Putamen (tissue), 1 donor: Measurements from ENCODE around the gene PEX11B.

ENCODE experiments used
- DNase-seq: peaks from one replicate; pipeline ENCODE4 v3.0.0-alpha.2; 2016; ENCODE audit warnings: low spot score

Gene PEX11B

GRCh38 chr1:145918144-145918991 lies at the start of gene PEX11B:
Gene PEX11B, minus strand, starts transcription at chr1:145918717. Its CDS starts 29 bp downstream, at chr1:145918688.
- DNase-seq, result peak; percentile 89

- DNase-seq, result no peak
Observed at GRCh38 chr1:145967288-145967687, 48.8 kb upstream of the PEX11B start.

- DNase-seq, result no peak
Observed at GRCh38 chr1:145965119-145965744, 46.7 kb upstream of the PEX11B start.

- DNase-seq, result peak; percentile 98
Observed at GRCh38 chr1:145964328-145965118, 46.0 kb upstream of the PEX11B start, which contains the start of the genes ANKRD34A and POLR3GL. Gene ANKRD34A, minus strand, starts transcription at chr1:145964575. Its CDS starts 2,816 bp downstream, at chr1:145961759. Gene POLR3GL, plus strand, starts transcription at chr1:145964690. Its CDS starts 10,176 bp downstream, at chr1:145974866.

- no peak for DNase-seq
Observed at GRCh38 chr1:145963265-145964019, 44.9 kb upstream of the PEX11B start.

GRCh38 chr1:145962157-145963102 lies 43.9 kb upstream of the PEX11B start:
- DNase-seq, result peak; percentile 77

- DNase-seq, result no peak
Observed at GRCh38 chr1:145961425-145962156, 43.1 kb upstream of the PEX11B start.

- DNase-seq, result no peak
Observed at GRCh38 chr1:145961109-145961424, 42.5 kb upstream of the PEX11B start.

- DNase-seq, result peak; percentile 43
Observed at GRCh38 chr1:145960468-145961108, 42.1 kb upstream of the PEX11B start.

GRCh38 chr1:145959957-145960467 lies 41.5 kb upstream of the PEX11B start:
- DNase-seq, result no peak

GRCh38 chr1:145959333-145959732 lies 40.8 kb upstream of the PEX11B start:
- DNase-seq, result no peak

- DNase-seq, result no peak
Observed at GRCh38 chr1:145958734-145959133, 40.2 kb upstream of the PEX11B start.

GRCh38 chr1:145957443-145958319 lies 39.2 kb upstream of the PEX11B start, which contains the start of gene LIX1L:
Gene LIX1L, minus strand, starts transcription at chr1:145958017. Its CDS starts 90 bp downstream, at chr1:145957927.
- DNase-seq, result peak; percentile 99

- no peak for DNase-seq
Observed at GRCh38 chr1:145956781-145957442, 38.4 kb upstream of the PEX11B start.

- DNase-seq, result no peak
Observed at GRCh38 chr1:145956361-145956760, 37.8 kb upstream of the PEX11B start.

GRCh38 chr1:145955436-145955835 lies 36.9 kb upstream of the PEX11B start:
- no peak for DNase-seq

- DNase-seq, result no peak
Observed at GRCh38 chr1:145953861-145954260, 35.3 kb upstream of the PEX11B start.
